ENCODE data around the gene CAMK2B.

DNA sequence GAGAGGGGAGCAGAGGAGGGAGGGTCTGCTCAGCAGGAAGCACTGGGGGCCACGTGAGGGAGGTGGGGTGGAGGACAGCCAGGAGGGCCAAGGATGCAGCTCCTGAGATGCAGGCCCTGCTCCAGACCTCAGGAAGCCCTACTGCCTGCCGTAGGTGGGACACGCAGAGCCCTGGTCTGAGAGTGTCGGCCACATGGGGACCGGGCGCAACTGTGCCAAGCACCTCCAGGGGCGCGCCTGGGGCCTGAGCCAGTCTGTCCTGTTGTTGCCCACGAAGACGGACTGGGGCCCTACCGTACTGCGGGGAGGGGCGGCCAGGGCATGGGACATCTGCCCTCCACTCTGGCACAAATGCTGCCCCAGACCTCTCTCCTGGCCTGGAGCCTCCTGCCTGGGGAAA, 93.0 kb downstream of the CAMK2B start:
- TF ChIP-seq, protein P1, sequence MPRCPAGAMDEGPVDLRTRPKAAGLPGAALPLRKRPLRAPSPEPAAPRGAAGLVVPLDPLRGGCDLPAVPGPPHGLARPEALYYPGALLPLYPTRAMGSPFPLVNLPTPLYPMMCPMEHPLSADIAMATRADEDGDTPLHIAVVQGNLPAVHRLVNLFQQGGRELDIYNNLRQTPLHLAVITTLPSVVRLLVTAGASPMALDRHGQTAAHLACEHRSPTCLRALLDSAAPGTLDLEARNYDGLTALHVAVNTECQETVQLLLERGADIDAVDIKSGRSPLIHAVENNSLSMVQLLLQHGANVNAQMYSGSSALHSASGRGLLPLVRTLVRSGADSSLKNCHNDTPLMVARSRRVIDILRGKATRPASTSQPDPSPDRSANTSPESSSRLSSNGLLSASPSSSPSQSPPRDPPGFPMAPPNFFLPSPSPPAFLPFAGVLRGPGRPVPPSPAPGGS (IDR thresholded peaks at IDR 0.05), result no peak
- TF ChIP-seq, protein P2, sequence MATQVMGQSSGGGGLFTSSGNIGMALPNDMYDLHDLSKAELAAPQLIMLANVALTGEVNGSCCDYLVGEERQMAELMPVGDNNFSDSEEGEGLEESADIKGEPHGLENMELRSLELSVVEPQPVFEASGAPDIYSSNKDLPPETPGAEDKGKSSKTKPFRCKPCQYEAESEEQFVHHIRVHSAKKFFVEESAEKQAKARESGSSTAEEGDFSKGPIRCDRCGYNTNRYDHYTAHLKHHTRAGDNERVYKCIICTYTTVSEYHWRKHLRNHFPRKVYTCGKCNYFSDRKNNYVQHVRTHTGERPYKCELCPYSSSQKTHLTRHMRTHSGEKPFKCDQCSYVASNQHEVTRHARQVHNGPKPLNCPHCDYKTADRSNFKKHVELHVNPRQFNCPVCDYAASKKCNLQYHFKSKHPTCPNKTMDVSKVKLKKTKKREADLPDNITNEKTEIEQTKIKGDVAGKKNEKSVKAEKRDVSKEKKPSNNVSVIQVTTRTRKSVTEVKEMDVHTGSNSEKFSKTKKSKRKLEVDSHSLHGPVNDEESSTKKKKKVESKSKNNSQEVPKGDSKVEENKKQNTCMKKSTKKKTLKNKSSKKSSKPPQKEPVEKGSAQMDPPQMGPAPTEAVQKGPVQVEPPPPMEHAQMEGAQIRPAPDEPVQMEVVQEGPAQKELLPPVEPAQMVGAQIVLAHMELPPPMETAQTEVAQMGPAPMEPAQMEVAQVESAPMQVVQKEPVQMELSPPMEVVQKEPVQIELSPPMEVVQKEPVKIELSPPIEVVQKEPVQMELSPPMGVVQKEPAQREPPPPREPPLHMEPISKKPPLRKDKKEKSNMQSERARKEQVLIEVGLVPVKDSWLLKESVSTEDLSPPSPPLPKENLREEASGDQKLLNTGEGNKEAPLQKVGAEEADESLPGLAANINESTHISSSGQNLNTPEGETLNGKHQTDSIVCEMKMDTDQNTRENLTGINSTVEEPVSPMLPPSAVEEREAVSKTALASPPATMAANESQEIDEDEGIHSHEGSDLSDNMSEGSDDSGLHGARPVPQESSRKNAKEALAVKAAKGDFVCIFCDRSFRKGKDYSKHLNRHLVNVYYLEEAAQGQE (IDR thresholded peaks at IDR 0.05), result no peak
- no peak for TF ChIP-seq EP300 (IDR thresholded peaks at IDR 0.05)
- TF ChIP-seq POLR2A (IDR thresholded peaks at IDR 0.05; ENCODE audit: low read length), result no peak
- TF ChIP-seq, protein P3, sequence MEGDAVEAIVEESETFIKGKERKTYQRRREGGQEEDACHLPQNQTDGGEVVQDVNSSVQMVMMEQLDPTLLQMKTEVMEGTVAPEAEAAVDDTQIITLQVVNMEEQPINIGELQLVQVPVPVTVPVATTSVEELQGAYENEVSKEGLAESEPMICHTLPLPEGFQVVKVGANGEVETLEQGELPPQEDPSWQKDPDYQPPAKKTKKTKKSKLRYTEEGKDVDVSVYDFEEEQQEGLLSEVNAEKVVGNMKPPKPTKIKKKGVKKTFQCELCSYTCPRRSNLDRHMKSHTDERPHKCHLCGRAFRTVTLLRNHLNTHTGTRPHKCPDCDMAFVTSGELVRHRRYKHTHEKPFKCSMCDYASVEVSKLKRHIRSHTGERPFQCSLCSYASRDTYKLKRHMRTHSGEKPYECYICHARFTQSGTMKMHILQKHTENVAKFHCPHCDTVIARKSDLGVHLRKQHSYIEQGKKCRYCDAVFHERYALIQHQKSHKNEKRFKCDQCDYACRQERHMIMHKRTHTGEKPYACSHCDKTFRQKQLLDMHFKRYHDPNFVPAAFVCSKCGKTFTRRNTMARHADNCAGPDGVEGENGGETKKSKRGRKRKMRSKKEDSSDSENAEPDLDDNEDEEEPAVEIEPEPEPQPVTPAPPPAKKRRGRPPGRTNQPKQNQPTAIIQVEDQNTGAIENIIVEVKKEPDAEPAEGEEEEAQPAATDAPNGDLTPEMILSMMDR (IDR thresholded peaks at IDR 0.05), result no peak
- TF ChIP-seq, protein P4, sequence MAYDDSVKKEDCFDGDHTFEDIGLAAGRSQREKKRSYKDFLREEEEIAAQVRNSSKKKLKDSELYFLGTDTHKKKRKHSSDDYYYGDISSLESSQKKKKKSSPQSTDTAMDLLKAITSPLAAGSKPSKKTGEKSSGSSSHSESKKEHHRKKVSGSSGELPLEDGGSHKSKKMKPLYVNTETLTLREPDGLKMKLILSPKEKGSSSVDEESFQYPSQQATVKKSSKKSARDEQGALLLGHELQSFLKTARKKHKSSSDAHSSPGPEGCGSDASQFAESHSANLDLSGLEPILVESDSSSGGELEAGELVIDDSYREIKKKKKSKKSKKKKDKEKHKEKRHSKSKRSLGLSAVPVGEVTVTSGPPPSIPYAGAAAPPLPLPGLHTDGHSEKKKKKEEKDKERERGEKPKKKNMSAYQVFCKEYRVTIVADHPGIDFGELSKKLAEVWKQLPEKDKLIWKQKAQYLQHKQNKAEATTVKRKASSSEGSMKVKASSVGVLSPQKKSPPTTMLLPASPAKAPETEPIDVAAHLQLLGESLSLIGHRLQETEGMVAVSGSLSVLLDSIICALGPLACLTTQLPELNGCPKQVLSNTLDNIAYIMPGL (CRISPR knock-in tag; IDR thresholded peaks at IDR 0.05; ENCODE audit: borderline replicate concordance), result no peak
- TF ChIP-seq FOXS1 (CRISPR knock-in tag; IDR thresholded peaks at IDR 0.05), result no peak
- no peak for TF ChIP-seq JUN (IDR thresholded peaks at IDR 0.05)
- TF ChIP-seq CHD2 (IDR thresholded peaks at IDR 0.05; ENCODE audit: low read length, partially characterized antibody), result no peak
- TF ChIP-seq MYC (IDR thresholded peaks at IDR 0.05; ENCODE audit: borderline replicate concordance, low read length), result no peak
- TF ChIP-seq NPAS2 (CRISPR knock-in tag; IDR thresholded peaks at IDR 0.05; ENCODE audit: borderline replicate concordance), result no peak
- TF ChIP-seq, protein P5, sequence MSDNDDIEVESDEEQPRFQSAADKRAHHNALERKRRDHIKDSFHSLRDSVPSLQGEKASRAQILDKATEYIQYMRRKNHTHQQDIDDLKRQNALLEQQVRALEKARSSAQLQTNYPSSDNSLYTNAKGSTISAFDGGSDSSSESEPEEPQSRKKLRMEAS (IDR thresholded peaks at IDR 0.05), result no peak
- no peak for TF ChIP-seq BHLHE40 (IDR thresholded peaks at IDR 0.05; ENCODE audit: low read depth, low read length)
